Natural killer cell (primary cell): Measurements from ENCODE around the gene ATG4A. TPM values are rescaled to one million over a fixed set of nuclear protein-coding genes. Genes with fewer than 3 reads are reported as not detected.

Experiments used
- ATAC-seq, 3 donors: fragments of 150-1000 bp in 2 of 3; fragments of 200-7000 bp in 1 of 3; cut with Tn5 transposase; 1 replicate in 1 of 3; 2 replicates in 2 of 3; pipeline ENCODE4 v1.10.0; 2021; ENCODE audit warnings: mild to moderate bottlenecking in 2 of 3, moderate library complexity in 2 of 3
- DNase-seq, 2 donors: peaks; one replicate each; pipeline versions ENCODE4 v3.0.0 to v3.0.0-alpha.2; 2013 to 2021; ENCODE audit warnings: mixed read lengths in 1 of 2
- H3K27ac ChIP-seq: one replicate; pipeline ENCODE4 v1.5.1; 2013; ENCODE audit warnings: mild to moderate bottlenecking, low read length
- H3K27me3 ChIP-seq: one replicate; pipeline ENCODE4 v1.6.1; 2013; ENCODE audit warnings: low read length; ENCODE audit not compliant: control insufficient read depth, insufficient read depth
- H3K36me3 ChIP-seq: one replicate; pipeline ENCODE4 v1.6.1; 2013; ENCODE audit warnings: low read length; ENCODE audit not compliant: control insufficient read depth, insufficient read depth
- H3K4me1 ChIP-seq: one replicate; pipeline ENCODE4 v1.6.1; 2013; ENCODE audit warnings: low read length; ENCODE audit not compliant: control insufficient read depth, insufficient read depth
- H3K4me3 ChIP-seq: one replicate; pipeline ENCODE4 v1.5.1; 2013; ENCODE audit warnings: low read length
- H3K9me3 ChIP-seq: one replicate; pipeline ENCODE4 v1.6.1; 2013; ENCODE audit warnings: low read length; ENCODE audit not compliant: control insufficient read depth, insufficient read depth
- H3K27ac Mint-ChIP-seq, 2 donors: one replicate each; pipeline ENCODE4 v1.8.0; 2022; ENCODE audit warnings: mild to moderate bottlenecking in 2 of 2, mixed read lengths in 2 of 2, moderate library complexity in 1 of 2
- H3K27me3 Mint-ChIP-seq, 2 donors: one replicate each; pipeline ENCODE4 v1.8.0; 2022; ENCODE audit warnings: low read depth in 2 of 2, mixed read lengths in 2 of 2
- H3K36me3 Mint-ChIP-seq: one replicate; pipeline ENCODE4 v1.8.0; 2022; ENCODE audit warnings: mixed read lengths
- H3K4me1 Mint-ChIP-seq, 2 donors: one replicate each; pipeline ENCODE4 v1.8.0; 2022; ENCODE audit warnings: mixed read lengths in 2 of 2
- H3K4me3 Mint-ChIP-seq: one replicate; pipeline ENCODE4 v1.8.0; 2022; ENCODE audit warnings: mild to moderate bottlenecking, moderate library complexity, mixed read lengths
- H3K9me3 Mint-ChIP-seq, 2 donors: one replicate each; pipeline ENCODE4 v1.8.0; 2022; ENCODE audit warnings: mixed read lengths in 2 of 2
- WGBS: methylation state at CpG from one replicate; pipeline ENCODE4 v1.1.7; 2013; ENCODE audit warnings: missing lambda C conversion rate; ENCODE audit not compliant: insufficient coverage; 5-methylcytosine and 5-hydroxymethylcytosine counted together
- intact Hi-C: fragments of 100-400 bp; cut with micrococcal nuclease; formaldehyde crosslinking; loops from one replicate; pipeline ENCODE4 v1.14.2; 2022
- total RNA-seq, 4 donors: library from RNA; stranded (reverse); fragments of 120-200 nt in 1 of 4; gene quantifications; one replicate each; pipeline versions ENCODE4 v1.2.3 to v1.2.4, GENCODE V29; 2013 to 2022
- TF ChIP-seq, protein P1 (sequence below): fragments of 200-600 bp; IDR thresholded peaks from one replicate; pipeline ENCODE4 v1.8.0; 2022; ENCODE audit warnings: antibody characterized with exemption

Gene ATG4A
- total RNA-seq, 3 donors from 2014 or later (not counting 1 experiment from before 2014, with no cell fraction given): 10.7 to 13.5 (median 11.6) TPM

GRCh38 chrX:108064613-108065012, 27.0 kb upstream of the ATG4A start:
- WGBS: 93% methylated on average over 2 of the region's 2 CpGs
- no peaks in the 10 kb centered on the region for H3K9me3 ChIP-seq
- TF ChIP-seq, protein P1, sequence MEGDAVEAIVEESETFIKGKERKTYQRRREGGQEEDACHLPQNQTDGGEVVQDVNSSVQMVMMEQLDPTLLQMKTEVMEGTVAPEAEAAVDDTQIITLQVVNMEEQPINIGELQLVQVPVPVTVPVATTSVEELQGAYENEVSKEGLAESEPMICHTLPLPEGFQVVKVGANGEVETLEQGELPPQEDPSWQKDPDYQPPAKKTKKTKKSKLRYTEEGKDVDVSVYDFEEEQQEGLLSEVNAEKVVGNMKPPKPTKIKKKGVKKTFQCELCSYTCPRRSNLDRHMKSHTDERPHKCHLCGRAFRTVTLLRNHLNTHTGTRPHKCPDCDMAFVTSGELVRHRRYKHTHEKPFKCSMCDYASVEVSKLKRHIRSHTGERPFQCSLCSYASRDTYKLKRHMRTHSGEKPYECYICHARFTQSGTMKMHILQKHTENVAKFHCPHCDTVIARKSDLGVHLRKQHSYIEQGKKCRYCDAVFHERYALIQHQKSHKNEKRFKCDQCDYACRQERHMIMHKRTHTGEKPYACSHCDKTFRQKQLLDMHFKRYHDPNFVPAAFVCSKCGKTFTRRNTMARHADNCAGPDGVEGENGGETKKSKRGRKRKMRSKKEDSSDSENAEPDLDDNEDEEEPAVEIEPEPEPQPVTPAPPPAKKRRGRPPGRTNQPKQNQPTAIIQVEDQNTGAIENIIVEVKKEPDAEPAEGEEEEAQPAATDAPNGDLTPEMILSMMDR: no peak
- ATAC-seq: no peak
- no peaks in the 10 kb centered on the region for H3K4me1 Mint-ChIP-seq
- no peaks in the 10 kb centered on the region for H3K4me1 ChIP-seq
- no peak for DNase-seq
- no peaks in the 10 kb centered on the region for H3K36me3 Mint-ChIP-seq
- intact Hi-C loops: no loop called here
- H3K36me3 ChIP-seq: no peaks in the 10 kb centered on the region
- H3K9me3 Mint-ChIP-seq: no peaks in the 10 kb centered on the region
- no peaks in the 10 kb centered on the region for H3K27me3 ChIP-seq
- H3K4me3 Mint-ChIP-seq: no peak overlapping the region
- H3K27ac Mint-ChIP-seq: no peak overlapping the region
- peaks cover 5 to 49% of the 10 kb centered on the region in 2 donors for H3K27me3 Mint-ChIP-seq
- no peak overlapping the region for H3K27ac ChIP-seq
- H3K4me3 ChIP-seq: no peak overlapping the region

DNA sequence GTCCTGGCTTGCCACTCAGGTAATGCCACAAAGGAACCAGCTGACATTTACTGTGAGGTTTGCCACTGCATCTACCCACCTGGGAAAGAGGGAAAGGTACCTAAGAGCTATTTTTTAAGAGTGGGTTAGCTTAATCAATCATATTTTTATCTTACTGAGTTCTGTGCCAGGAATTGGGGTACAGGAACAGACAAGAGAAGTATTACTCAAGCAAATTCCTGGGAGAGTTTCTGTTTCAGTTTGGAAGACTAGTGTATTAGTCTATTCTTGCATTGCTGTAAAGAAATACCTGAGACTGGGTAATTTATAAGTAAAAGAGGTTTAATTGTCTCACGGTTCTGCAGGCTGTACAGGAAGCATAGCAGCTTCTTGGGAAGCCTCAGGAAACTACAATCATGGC, 23.5 kb upstream of the ATG4A start:
- WGBS: 60% methylated on average over 1 of the region's 1 CpG
- no peak for DNase-seq
- Mint-ChIP-seq H3K9me3 (no peaks in the 10 kb centered on the region), H3K27me3 (peaks cover 7 to 40% of the 10 kb centered on the region in 2 donors), H3K36me3 (no peaks in the 10 kb centered on the region), H3K27ac (no peak overlapping the region), H3K4me3 (no peak overlapping the region), H3K4me1 (no peaks in the 10 kb centered on the region)
- H3K4me1 ChIP-seq: no peaks in the 10 kb centered on the region
- intact Hi-C loops: no loop called here
- H3K27me3 ChIP-seq: no peaks in the 10 kb centered on the region
- no peak overlapping the region for H3K27ac ChIP-seq
- H3K9me3 ChIP-seq: no peaks in the 10 kb centered on the region
- no peaks in the 10 kb centered on the region for H3K36me3 ChIP-seq
- TF ChIP-seq, protein P1: no peak
- no peak overlapping the region for H3K4me3 ChIP-seq
- no peak for ATAC-seq

DNA sequence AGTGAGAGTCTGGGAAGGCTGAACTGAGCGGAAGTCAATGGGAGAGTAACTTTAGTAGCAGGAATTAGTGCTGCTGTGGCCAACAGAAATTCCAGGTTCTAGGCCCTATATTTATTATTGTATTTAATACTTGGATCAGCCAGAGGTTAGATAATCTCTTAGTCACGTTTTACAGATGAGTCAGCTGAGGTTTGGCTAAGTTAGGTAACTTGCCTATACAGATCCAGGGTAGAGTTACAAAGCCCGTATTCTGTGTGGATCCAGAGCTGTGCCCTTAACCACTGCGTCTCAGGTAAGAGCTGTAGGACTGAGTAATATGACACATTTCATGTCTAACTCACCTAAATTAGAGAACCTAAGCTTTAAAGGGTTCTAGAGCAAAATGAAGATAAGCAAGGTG, 20.7 kb upstream of the ATG4A start:
- intact Hi-C loops: no loop called here
- 50% methylated on average over 3 of the region's 4 CpGs for WGBS
- Mint-ChIP-seq H3K4me3 (no peak overlapping the region), H3K9me3 (no peaks in the 10 kb centered on the region), H3K27ac (no peak overlapping the region), H3K4me1 (no peaks in the 10 kb centered on the region), H3K36me3 (no peaks in the 10 kb centered on the region), H3K27me3 (peaks cover 11 to 34% of the 10 kb centered on the region in 2 donors)
- DNase-seq (no peak), ATAC-seq (no peak)
- no peaks in the 10 kb centered on the region for H3K9me3 ChIP-seq
- no peaks in the 10 kb centered on the region for H3K36me3 ChIP-seq
- no peaks in the 10 kb centered on the region for H3K4me1 ChIP-seq
- no peak overlapping the region for H3K27ac ChIP-seq
- no peak overlapping the region for H3K4me3 ChIP-seq
- no peaks in the 10 kb centered on the region for H3K27me3 ChIP-seq
- TF ChIP-seq, protein P1: no peak

- intact Hi-C loops: no loop called here
- no CpG with 5 or more reads among the region's 1 CpG for WGBS
- Mint-ChIP-seq H3K27me3 (peaks cover 11 to 32% of the 10 kb centered on the region in 2 donors), H3K9me3 (no peaks in the 10 kb centered on the region), H3K4me3 (no peak overlapping the region), H3K36me3 (no peaks in the 10 kb centered on the region), H3K27ac (no peak overlapping the region), H3K4me1 (no peaks in the 10 kb centered on the region)
- ATAC-seq (no peak), DNase-seq (peak in 1 of 2 donors; percentile 20)
- H3K27me3 ChIP-seq: no peaks in the 10 kb centered on the region
- H3K27ac ChIP-seq: no peak overlapping the region
- H3K9me3 ChIP-seq: no peaks in the 10 kb centered on the region
- H3K4me1 ChIP-seq: no peaks in the 10 kb centered on the region
- TF ChIP-seq, protein P1: no peak
- no peak overlapping the region for H3K4me3 ChIP-seq
- no peaks in the 10 kb centered on the region for H3K36me3 ChIP-seq
These were observed 20.0 kb upstream of the ATG4A start for GRCh38 chrX:108071578-108071977.
